Measurements from ENCODE around the gene RAD1. TPM values are rescaled to one million over a fixed set of nuclear protein-coding genes. Genes with fewer than 3 reads are reported as not detected.

The RAD1 gene
- total and polyA plus RNA-seq, 2 of the 8 experiments (the other 6 are each of a cell fraction or from before 2014, with no cell fraction given), result 15.1 to 37.3 TPM

- Histone ChIP-seq H3K4ac (replicated peaks; ENCODE audit: insufficient read length, low read depth, low read length) (no peak overlapping the region), H4K8ac (ENCODE audit: extremely low read depth, insufficient read depth, low read length) (no peak overlapping the region), H3K56ac (replicated peaks; ENCODE audit: insufficient read length, low read depth, low read length) (no peak overlapping the region), H3K4me2 (ENCODE audit: insufficient read depth in 1 of 2, low read depth in 2 of 2, low read length in 2 of 2) (no peak overlapping the region), H3K4me1 (replicated peaks in 1 of 4; ENCODE audit: control insufficient read depth in 3 of 4, insufficient read depth in 4 of 4, low read length in 3 of 4) (no peaks in the 10 kb centered on the region; a peak in 1 of 7 replicates), H4K20me1 (replicated peaks in 1 of 2; ENCODE audit: control insufficient read depth in 1 of 2, insufficient read depth in 2 of 2, low read length in 2 of 2) (peaks cover 0 to 2% of the 10 kb centered on the region in 2 experiments), H4K5ac (ENCODE audit: insufficient read length, low read depth, low read length) (no peak overlapping the region), H3K9me3 (ENCODE audit: insufficient read depth in 2 of 2, low read depth in 1 of 2, low read length in 1 of 2) (no peaks in the 10 kb centered on the region), H2BK12ac (ENCODE audit: low read depth, low read length) (no peak overlapping the region), H3K23ac (ENCODE audit: insufficient read length) (no peak overlapping the region), H3K36me3 (ENCODE audit: control insufficient read depth in 2 of 4, insufficient read depth in 4 of 4, low read length in 3 of 4) (peaks cover 14 to 46% (median 33%) of the 10 kb centered on the region in 4 experiments), H3K79me1 (ENCODE audit: low read depth, low read length) (peaks cover 3% of the 10 kb centered on the region), H2BK20ac (ENCODE audit: low read length) (no peak overlapping the region), H3K27me3 (replicated peaks in 1 of 4; ENCODE audit: control insufficient read depth in 3 of 4, extremely low read depth in 1 of 4, insufficient read depth in 3 of 4, low read length in 3 of 4) (no peaks in the 10 kb centered on the region), H3K9ac (replicated peaks in 1 of 4; ENCODE audit: extremely low read depth in 1 of 4, low read depth in 3 of 4, low read length in 3 of 4) (no peak overlapping the region), H3K14ac (ENCODE audit: insufficient read length) (no peak overlapping the region), H3K18ac (ENCODE audit: extremely low read depth, low read length) (no peak overlapping the region), H3K23me2 (ENCODE audit: low read depth, low read length) (no peaks in the 10 kb centered on the region), H2AK5ac (ENCODE audit: low read depth, low read length) (no peak overlapping the region), H2BK5ac (ENCODE audit: low read depth, low read length) (no peak overlapping the region), H4K91ac (replicated peaks; ENCODE audit: insufficient read length, low read length) (no peak overlapping the region), H3K79me2 (ENCODE audit: control insufficient read depth in 1 of 2, insufficient read depth in 2 of 2, low read length in 2 of 2) (peaks cover 3 to 23% of the 10 kb centered on the region in 2 experiments; a peak in 3 of 4 replicates), H3K4me3 (ENCODE audit: extremely low read depth in 1 of 4, insufficient read depth in 2 of 4, low read depth in 3 of 4, low read length in 4 of 4) (no peak overlapping the region), H2BK120ac (replicated peaks; ENCODE audit: low read depth, low read length) (no peak overlapping the region), H3K27ac (ENCODE audit: low read depth, low read length) (no peak overlapping the region), H2AFZ (ENCODE audit: low read length) (no peak overlapping the region), H2BK15ac (ENCODE audit: low read length) (no peak overlapping the region)
- WGBS, 2 experiments (ENCODE audit: extremely low coverage in 1 of 2, insufficient coverage in 1 of 2, insufficient read length in 1 of 2, insufficient replicate concordance in 2 of 2, low coverage in 1 of 2, low lambda C conversion rate in 2 of 2, missing lambda C conversion rate in 1 of 2), result 88% methylated on average over 5 of the region's 5 CpGs; no CpG with 5 or more reads in 1 of the 2 experiments
- ChIA-PET CTCF (ENCODE audit: partially characterized antibody) (interaction anchor here (0.6 to 0.8 kb wide), 3 partner anchors 10 to 915 kb away, joined by 3 to 4 read pairs (median 3); no protein-coding TSS in a partner anchor), POLR2A (ENCODE audit: partially characterized antibody) (interaction anchor here (3.8 kb wide), 1 partner anchor 12 kb away, joined by 51 read pairs; the partner anchor contains the start of genes BRIX1 and RAD1)
- no peak for DNase-seq (ENCODE audit: low read depth in 1 of 2, low spot score in 2 of 2)
- FAIRE-seq, result no peak
- TF ChIP-seq EP300 (IDR thresholded peaks at IDR 0.05; ENCODE audit: borderline replicate concordance in 1 of 2, low read depth in 2 of 2, low read length in 2 of 2) (no peak), BCL11A (IDR thresholded peaks at IDR 0.05; ENCODE audit: low read depth in 2 of 2, low read length in 2 of 2) (no peak), FOSL1 (IDR thresholded peaks at IDR 0.05; ENCODE audit: insufficient read depth, low read depth, low read length) (no peak), RAD21 (IDR thresholded peaks at IDR 0.05 in 1 of 2, conservative IDR thresholded peaks at IDR 0.05 in 1 of 2; ENCODE audit: low read depth in 2 of 2, low read length in 2 of 2) (no peak), TBP (IDR thresholded peaks at IDR 0.05; ENCODE audit: low read depth, low read length) (no peak), E2F6 (IDR thresholded peaks at IDR 0.05) (no peak), SIN3A (conservative IDR thresholded peaks at IDR 0.05 in 1 of 2, IDR thresholded peaks at IDR 0.05 in 1 of 2; ENCODE audit: low read depth in 1 of 2, low read length in 2 of 2) (no peak), SAP30 (IDR thresholded peaks at IDR 0.05; ENCODE audit: insufficient read depth, insufficient replicate concordance, low read length) (no peak), JUND (IDR thresholded peaks at IDR 0.05; ENCODE audit: low read length) (no peak), SP4 (IDR thresholded peaks at IDR 0.05; ENCODE audit: low read length) (no peak)
- TF ChIP-seq, protein P1, sequence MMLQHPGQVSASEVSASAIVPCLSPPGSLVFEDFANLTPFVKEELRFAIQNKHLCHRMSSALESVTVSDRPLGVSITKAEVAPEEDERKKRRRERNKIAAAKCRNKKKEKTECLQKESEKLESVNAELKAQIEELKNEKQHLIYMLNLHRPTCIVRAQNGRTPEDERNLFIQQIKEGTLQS (IDR thresholded peaks at IDR 0.05; ENCODE audit: insufficient read depth, low read depth, low read length), result no peak
Measured at GRCh38 chr5:34927785-34928184, 12.5 kb upstream of the RAD1 start.

Measured in H1 (cell line).